HG03457 (cell line): ENCODE results near the gene GFI1.
A peak's percentile ranks its signal among the peaks of the same experiment; 100 is the strongest.

Source experiments
- ATAC-seq: cut with Tn5 transposase; IDR thresholded peaks from one replicate; pipeline ENCODE4 v1.9.1; 2021; ENCODE audit warnings: moderate number of reproducible peaks; ENCODE audit not compliant: unreplicated experiment

The GFI1 gene

DNA sequence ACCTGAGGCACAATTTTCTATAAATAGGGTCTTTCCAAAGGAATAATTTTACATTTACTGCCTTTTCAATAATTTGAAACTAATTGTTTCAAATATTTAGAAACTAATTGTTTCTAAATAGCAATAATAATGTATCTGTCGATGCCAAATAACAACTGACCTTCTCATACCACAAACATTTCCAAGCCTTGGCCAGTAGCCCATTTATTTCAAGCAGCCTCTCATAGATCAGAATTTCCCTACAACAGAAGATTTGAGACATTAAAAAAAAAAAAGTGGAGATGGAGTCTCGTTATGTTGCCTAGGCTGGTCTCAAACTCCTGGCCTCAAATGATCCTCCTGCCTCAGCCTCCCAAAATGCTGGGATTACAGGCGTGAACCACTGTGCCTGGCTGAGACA is 2.1 kb upstream of the GFI1 start:
- no peak for ATAC-seq

DNA sequence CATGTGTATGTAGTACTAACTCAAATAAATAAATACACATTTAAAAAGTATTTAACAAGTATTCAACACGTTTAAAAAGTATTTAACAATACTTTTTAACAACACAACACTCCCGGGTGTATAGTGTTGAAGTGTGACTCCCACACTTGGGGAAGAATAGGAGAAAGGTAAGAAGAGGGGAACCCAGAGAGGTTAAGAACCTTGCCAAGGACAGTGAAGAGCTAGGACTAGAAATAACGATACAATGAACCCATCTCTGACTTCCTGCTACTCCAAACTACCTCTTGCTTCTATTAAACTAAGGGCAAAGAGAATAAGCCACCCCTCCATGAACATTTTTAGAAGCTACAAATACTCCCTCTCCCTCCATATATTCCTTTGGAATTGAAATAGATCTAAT is 1.7 kb upstream of the GFI1 start:
- no peak for ATAC-seq

DNA sequence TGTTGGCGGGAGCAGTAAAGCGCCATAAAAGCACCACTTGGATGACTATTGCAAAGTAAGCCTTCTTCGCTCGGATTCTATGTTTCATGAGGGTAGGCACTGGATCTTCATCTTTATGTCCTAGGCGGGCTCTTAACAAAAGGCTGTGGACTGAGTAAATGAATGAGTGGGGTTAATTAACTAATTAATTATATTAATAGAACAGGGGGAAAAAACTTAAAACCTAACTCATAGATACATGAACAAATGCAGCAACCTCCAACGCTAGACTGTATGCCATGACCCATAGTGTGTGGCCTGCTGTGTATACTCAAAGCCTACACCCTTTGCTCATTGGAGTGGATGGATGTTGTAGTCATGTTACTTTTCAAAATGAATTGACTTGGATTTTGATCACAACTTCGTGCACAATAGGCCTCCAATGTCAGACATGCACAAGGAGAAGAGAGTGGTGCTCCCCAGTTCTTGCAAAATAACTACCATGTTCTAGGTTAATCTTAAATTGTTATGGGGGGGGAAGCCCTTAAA is 417 bp upstream of the GFI1 start:
- ATAC-seq = no peak

DNA sequence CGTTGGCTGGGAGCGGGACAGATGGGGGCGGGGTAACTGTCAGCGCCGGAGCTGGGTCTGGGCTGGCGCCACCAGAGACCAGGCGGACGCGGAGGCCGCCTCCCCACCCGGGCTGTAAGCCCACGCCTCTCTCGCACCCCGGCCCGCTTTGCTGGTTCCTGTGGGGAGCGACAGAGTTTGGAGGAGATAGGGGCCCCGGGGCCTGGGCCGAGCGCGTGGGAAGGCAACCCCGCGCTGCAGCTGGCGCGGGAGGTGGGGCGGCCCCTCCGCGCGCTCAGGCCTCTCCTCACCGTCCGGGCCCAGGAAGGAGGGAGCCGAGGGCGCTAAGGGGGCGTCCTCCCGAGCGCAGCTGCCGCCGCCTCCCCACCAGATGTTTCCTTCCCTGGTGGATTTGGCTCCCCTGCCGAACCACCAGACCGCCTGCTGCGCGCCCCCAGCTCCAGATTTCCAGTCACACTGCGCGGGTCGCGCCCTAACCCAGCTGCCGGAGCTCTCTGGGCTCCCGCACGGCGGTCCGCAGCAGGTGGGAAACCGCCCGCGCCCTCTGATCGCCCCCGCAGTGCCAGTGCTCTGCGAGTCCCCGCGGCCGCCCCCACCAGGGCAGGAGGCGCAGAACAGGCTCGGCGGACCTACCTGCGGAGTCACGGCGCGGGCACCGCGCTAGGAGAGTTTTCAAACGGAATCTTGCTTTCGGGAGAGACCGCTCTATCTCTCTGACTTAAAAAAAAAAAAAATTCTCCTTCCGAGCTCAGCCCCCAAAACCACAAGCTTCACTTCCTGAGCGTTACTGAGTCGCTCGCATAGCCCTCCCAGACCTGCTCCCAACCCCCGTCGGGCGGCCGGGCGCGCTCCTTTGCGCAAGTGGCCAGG is 1.1 kb downstream of the GFI1 start:
- ATAC-seq = peak; percentile 43

DNA sequence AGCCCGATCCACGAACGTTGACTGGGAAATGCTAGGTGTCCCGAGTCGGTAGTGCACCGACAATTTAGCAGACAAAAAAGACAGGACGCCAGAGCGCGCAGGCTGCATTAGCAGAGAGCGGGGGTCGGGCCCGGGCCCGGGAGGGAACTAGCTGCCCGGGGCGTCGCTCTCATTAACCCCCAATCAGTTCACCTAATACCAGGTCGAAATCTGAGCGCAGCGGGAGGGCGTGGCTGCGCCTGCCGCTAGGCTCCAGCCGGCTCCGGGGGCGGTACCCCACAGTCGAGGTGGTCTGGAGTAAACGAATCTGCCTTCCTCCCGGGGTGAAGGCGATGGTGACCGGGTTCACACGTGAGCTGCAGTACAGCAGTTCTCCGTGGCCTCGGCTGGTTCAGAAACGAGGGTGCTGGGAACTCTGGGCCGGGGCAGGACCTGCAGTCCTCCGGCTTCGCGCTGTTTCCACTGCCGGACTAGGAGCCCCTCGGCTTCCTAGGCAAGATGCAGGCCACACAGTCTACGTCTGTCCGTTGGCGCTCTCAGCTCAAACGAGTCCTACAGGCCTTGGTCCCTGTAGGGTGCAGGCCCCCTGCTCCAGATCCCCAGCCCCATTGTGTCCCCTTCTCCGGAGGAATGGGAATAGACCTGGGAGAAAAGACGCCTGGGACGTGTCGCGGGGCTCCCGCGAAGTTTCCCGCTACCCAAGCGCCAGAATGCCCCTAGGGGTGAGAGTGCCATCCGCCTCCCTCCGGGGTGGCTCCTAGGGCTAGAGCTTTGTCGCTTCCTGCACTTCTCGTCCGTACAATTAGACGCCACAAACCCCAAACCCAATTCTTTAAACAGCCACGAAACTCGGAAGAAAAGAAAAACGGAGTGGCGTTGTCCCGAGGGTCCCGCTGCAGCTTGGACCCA is 2.0 kb downstream of the GFI1 start:
- ATAC-seq = peak; percentile 24

DNA sequence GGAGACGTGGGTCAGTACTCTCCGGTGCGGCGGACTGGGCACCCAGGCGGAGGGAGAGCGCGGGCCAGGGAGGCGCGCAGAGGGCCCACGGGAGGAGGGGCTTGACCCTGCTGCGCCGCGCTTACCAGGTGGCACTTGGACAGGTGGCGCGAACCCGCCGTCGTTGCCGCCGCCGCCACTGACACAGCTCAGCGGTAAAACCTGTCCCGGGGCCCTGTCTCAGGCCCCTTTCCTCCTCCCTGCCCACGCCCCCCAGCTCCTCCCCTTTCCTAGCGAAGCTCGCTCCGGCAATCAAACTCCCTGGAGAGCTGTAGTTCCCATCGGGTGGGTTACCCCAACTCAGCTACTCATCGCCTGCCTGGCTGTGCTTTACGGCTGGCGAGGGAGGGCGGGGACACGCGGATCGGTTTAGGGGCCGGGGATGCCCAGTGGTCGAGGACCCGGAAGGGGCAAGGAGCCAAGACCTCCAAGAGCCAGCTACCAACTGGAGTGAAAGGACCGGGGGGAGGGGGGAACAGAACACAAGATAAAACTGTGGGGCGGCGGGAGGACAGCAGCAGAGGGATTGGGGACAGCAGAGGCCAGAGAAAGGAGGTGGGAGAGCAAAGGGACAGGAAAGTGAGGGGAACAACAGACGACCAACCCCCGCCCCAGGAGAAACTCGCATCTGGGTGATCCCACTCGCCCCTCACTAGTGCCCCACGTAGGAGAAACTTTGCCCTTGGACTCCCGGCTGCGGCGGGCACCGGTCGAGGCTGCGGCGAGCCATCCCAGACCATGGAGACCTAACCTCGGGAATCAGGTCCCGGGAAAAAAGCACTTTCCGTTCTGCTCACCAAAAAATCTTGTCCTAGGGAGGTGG is 2.9 kb downstream of the GFI1 start:
- no peak for ATAC-seq

DNA sequence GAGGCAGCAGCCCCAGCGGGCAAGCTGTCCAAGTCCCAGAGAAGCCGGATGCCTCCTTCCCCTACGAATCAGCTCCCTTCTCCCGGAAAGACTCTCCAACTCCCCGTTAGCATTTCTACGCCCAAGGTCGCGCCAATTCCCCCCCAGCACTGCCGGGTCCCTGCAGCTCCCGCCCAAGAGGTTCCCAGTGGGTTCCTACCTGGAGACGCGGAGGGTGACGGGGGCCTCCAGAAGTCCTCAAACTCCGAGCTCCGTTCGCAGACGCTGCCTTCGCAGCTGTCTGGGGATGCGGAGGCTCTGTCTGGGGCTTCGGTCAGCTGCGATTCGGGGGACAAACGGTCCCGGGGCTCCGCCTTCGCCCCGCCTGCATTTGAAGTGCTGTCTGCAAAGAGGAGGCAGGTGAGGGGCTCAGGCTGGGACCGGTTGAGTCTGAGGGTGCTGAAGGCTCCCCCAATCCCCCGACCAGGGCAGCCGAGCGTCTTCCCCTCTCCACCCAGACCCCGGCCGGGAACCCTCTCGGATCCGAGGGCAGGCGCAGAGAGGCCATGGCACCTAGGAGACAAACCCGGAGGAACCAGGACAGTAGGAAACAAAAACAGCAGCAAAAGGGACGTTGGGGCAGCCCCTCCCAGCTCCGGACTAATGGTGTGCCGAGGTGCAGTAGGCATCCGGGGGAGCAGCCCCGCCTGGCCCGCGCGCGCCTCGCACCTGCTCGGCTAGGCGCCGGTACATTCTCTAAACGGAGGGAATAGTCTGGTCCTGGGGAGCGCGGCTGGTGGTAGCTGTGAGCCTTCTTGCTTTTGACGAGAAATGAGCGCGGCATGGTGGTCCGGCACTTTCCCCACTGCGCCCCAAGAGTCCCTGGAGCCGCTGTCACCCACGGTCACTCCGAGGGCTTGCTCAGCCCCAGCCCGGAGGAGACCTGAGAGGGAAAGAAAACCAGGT is 3.8 kb downstream of the GFI1 start:
- ATAC-seq = no peak

DNA sequence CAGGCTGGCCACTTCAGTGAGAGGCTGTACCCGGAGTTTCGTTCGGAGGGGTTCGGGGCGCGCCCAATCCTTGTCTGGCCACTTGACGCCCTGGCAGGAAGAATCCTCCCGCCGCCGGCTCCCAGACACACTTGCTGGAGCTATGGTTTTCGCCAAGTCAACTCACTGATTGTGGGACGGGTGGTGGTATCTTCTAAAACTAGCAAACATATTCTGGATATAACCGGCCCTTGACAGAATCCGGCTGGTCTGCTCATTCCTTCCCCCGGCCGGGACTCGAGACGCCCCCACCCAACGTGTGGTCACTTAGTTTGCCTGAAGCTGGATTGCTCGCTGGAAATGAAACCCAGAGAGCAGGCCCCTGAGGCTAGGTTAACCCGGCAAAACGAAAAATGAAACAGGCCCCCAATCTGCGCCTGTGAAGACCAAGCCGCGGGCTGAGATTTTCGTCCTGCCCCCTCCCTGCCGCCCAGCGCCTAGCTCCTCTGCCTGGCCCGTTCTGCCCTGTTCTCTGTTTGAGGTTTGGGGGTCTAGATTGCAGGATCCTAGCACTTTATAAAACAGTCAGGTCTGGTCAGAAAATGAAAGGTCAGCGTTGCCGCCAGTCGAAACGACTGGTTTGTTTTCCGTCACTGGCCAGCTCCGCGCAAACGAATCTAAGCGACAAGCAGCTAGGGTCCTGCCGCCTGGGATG is 4.6 kb downstream of the GFI1 start:
- ATAC-seq = no peak

DNA sequence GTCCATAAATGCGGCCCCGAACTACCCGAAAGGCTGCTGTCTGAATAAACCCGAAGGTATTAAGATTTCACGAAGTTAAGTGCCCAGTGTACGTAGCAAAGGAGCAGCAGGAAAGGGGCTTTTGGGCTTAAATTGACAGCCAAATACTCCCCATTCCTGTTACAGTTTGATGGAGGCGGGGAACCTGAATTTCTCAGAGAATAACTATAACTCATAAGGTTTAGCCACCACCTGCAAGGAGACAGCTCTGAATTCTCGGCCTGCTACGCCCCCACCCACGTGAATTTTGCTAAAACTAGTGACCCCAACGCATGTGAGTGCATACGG is 5.2 kb downstream of the GFI1 start:
- no peak for ATAC-seq

DNA sequence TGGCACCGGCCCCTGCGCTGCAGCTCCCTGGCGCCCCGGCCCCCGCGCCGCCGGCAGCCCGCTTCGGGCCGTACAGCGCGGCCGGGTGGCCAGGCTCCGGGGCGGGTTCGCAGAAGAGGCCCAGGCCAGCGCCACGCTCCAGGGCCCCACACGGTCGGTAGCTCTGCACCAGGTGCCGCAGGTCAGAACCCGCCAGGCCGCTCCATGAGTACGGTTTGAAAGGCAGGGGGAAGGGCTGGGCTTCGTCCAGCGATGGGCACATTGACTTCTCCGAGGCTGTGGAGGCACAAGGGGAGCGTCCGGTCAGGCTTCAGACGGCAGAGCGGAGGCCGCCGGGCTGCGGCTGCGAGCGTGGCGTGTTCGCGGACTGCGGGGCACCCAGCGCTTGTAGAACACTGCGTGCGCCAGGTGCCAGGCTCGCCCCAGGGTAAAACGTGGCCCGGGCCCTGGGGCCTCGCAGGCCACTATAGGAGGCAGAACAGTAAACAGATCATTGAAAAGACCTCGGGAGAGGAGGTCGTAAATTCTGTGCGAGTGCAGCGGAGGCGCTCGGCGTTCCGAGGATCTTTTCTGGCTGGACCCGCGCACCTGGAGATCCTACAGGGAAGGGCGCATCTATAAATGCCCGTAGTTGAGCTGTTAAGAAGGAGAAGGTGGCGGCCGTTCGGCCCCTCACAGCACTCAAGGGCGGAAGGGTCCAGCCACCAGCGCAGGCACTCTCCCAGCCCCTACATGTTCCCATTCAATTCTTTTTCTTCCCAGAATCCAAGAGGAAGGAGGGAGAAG is 5.7 kb downstream of the GFI1 start:
- ATAC-seq = no peak

DNA sequence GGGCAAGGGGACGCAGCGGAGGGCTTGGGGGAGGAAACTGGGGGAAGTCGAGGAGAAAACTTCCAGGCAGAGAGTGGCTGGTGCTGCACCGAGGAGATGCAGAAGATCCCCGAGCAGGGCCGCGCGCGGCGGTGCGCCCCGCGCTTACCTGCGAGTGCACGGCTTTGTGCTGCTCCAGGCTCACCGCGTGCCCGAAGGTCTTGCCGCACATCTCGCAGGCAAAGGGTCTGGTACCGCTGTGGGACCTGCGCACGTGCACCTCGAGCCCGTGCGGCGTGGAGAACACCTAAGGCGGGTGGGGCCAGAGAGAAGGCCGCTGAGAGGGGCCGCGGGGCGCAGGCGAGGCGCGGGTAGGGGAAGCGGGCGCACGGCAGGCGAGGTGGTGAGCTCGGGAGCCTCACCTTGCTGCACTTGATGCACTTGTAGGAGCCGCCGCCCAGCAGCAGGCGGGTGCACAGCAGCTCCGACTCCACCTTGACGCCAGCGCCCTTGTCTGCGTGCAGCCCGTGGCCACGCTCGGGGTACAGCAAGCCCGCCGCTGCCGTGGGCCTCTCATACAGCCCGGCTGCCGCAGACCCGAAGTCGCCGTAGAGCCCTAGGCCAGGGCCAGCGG is 6.4 kb downstream of the GFI1 start:
- no peak for ATAC-seq

DNA sequence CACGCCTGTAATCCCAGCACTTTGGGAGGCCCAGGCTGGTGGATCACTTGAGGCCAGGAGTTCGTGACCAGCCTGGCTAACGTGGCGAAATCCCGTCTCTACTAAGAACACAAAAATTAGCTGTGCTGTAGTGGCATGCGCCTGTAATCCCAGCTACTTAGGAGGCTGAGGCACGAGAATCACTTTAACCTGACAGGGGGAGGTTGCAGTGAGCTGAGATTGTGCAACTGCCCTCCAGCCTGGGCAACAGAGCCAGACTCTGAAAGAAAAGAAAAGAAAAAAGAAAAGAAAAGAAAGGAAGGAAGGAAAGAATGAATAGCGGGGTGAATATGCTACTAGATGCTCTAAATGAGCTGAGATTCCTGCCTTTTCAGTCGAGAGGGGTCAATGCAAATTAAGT is 7.1 kb downstream of the GFI1 start:
- ATAC-seq = no peak

DNA sequence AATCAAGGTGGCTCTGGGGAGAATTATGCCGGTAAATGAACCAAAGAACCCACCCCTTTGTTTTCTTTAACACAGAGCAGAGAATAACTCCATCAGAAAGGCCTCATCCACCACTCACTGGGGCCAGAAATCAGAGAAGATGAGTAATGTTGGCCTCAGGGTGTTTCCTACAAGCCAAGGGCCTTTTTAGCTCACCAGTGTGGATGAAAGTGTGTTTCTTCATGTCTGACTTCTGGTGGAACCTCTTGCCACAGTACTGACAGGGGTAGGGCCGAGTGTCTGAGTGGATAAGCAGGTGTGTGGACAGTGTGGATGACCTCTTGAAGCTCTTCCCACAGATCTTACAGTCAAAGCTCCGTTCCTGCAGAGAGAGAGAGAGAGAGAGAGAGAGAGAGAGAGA is 8.3 kb downstream of the GFI1 start:
- ATAC-seq = no peak

DNA sequence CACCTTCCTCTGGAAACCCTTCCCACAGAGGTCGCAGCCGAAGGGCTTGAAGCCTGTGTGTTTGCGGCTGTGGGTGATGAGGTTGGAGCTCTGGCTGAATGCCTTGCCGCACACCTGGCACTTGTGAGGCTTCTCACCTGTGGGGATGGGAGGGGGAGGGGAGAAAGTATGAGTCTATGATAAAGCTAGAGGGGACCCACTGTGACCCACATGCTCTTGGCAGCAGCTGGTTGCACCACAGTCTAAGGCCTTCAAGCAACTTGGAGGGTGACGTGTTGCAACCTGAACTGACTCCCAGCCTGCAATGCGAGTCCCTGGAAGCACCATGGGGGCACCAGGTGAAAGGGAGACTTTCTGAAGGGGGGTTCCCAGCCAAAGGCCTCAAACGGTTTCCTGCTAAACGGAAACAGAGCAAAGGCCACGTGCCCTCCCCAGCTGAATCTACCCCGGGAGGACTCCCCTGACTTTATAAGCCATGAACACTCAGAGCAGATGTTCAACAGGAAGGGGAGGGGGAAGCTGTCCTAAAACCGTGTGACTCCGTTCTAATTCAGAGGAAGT is 10.6 kb downstream of the GFI1 start:
- ATAC-seq = peak; percentile 37

DNA sequence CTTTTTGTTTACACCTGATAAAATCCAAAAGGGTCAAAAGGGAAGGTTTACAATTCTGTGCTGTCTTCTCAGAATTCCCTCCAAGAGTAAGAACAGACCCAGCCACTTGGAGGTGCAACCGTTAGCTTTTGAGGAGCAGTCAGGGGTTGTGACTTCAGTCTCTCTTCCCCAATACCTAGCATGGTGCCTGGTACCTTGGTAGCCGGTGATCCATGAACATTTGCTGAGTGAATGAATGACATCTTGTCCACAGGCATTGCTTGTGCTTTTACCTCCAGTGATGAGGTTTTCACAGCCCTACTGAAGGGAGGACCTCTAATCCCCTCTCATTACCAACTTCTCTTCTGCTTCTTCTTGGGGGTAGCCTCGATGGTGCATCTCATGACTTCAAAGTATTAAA is 11.7 kb downstream of the GFI1 start:
- ATAC-seq = no peak

DNA sequence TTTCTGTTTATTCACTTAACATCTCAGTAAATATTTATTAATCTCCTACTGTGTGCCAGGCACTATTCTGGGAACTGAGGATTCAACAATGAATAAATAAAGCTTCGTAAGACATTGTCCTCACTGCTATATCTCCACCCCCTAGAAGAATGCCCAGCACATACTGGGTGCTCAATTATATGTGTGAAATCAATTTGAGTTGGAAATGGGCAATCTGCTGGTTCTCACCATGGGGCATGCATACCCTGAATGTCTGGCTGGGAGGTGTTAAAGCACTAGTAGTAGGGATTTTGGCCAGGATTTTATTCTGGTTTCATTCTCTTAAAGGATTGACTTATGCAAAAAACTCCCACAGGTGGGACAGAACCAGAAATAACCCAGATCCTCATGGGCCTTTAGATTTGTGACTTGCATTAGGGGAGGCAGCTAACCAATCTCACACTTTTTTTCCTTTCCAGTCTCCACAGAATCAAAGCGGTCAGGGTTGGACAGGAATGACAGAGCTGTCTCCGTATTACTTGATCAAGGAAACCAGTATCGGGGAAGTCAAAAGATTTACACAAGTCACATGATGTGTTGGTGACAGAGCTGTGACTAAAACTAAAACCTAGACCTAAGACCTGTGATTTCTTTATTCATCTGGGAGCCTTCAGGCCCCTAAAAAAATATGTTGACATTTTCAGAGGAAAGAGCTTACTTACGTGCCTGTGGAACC is 12.8 kb downstream of the GFI1 start:
- no peak for ATAC-seq

DNA sequence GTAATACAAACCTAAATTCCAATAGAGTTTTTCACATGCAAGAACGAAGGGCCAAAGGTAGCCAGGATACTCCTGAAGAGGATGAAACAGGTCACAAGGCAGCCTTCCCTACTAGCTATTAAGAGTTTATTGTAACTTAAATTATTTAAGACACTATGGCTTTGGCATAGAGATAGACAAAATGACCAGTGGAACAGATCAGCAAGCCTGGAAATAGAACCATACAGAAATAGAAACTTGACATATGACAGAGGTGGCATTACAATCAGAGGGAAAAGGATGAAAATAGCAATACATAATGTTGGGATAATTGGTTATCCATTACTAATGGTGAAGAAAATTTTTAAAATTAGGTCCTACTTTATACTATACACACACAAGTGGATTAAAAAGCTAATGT is 16.5 kb downstream of the GFI1 start:
- no peak for ATAC-seq
